ENCODE results near the gene PDE8A.

DNA sequence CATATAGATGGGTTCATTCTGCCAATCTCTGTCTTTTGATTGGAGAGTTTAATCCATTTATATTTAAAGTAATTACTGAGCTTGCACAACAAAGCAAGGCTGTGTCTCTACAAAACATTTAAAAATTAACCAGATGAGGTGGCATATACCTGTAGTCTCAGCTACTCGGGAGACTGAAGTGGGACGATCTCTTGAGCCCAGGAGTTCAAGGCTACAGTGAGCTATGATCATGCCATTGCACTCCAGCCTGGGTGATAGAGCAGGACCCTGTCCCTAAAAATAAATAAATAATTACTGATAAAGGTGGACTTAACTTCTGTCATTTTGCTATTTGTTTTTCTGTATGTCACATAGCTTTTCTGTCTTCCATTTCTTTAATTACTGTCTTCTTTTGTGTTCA lies 78.1 kb downstream of the PDE8A start:
- TF ChIP-seq, protein P1, sequence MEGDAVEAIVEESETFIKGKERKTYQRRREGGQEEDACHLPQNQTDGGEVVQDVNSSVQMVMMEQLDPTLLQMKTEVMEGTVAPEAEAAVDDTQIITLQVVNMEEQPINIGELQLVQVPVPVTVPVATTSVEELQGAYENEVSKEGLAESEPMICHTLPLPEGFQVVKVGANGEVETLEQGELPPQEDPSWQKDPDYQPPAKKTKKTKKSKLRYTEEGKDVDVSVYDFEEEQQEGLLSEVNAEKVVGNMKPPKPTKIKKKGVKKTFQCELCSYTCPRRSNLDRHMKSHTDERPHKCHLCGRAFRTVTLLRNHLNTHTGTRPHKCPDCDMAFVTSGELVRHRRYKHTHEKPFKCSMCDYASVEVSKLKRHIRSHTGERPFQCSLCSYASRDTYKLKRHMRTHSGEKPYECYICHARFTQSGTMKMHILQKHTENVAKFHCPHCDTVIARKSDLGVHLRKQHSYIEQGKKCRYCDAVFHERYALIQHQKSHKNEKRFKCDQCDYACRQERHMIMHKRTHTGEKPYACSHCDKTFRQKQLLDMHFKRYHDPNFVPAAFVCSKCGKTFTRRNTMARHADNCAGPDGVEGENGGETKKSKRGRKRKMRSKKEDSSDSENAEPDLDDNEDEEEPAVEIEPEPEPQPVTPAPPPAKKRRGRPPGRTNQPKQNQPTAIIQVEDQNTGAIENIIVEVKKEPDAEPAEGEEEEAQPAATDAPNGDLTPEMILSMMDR (IDR thresholded peaks at IDR 0.05; ENCODE audit: low read depth, low read length, missing input control), result no peak
- TF ChIP-seq YY1 (IDR thresholded peaks at IDR 0.05) (no peak), SP1 (IDR thresholded peaks at IDR 0.05) (no peak), RAD21 (IDR thresholded peaks at IDR 0.05) (no peak), TAF1 (conservative IDR thresholded peaks at IDR 0.05) (no peak)
- TF ChIP-seq, protein P2, sequence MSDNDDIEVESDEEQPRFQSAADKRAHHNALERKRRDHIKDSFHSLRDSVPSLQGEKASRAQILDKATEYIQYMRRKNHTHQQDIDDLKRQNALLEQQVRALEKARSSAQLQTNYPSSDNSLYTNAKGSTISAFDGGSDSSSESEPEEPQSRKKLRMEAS (IDR thresholded peaks at IDR 0.05), result no peak
- TF ChIP-seq, protein P3, sequence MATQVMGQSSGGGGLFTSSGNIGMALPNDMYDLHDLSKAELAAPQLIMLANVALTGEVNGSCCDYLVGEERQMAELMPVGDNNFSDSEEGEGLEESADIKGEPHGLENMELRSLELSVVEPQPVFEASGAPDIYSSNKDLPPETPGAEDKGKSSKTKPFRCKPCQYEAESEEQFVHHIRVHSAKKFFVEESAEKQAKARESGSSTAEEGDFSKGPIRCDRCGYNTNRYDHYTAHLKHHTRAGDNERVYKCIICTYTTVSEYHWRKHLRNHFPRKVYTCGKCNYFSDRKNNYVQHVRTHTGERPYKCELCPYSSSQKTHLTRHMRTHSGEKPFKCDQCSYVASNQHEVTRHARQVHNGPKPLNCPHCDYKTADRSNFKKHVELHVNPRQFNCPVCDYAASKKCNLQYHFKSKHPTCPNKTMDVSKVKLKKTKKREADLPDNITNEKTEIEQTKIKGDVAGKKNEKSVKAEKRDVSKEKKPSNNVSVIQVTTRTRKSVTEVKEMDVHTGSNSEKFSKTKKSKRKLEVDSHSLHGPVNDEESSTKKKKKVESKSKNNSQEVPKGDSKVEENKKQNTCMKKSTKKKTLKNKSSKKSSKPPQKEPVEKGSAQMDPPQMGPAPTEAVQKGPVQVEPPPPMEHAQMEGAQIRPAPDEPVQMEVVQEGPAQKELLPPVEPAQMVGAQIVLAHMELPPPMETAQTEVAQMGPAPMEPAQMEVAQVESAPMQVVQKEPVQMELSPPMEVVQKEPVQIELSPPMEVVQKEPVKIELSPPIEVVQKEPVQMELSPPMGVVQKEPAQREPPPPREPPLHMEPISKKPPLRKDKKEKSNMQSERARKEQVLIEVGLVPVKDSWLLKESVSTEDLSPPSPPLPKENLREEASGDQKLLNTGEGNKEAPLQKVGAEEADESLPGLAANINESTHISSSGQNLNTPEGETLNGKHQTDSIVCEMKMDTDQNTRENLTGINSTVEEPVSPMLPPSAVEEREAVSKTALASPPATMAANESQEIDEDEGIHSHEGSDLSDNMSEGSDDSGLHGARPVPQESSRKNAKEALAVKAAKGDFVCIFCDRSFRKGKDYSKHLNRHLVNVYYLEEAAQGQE (IDR thresholded peaks at IDR 0.05), result no peak
- TF ChIP-seq, protein P4, sequence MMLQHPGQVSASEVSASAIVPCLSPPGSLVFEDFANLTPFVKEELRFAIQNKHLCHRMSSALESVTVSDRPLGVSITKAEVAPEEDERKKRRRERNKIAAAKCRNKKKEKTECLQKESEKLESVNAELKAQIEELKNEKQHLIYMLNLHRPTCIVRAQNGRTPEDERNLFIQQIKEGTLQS (IDR thresholded peaks at IDR 0.05), result no peak
